MM.1S (cell line): ENCODE data around the gene ZXDC.

Experiments used
- CTCF ChIP-seq: fragments of 300-600 bp; sonication (generic); IDR thresholded peaks from 2 replicates; pipeline ENCODE4 v1.5.1; 2016; ENCODE audit warnings: antibody characterized with exemption, low read length, mixed read lengths
- EZH2 ChIP-seq: fragments of 300-600 bp; sonication (generic); optimal IDR thresholded peaks from 2 replicates; pipeline ENCODE3; 2017; ENCODE audit warnings: low read depth, mild to moderate bottlenecking, antibody characterized with exemption, low read length, mixed read lengths

GRCh38 chr3:126508564-126508964 lies 32.9 kb upstream of the ZXDC start:
- TF ChIP-seq CTCF (no peak), EZH2 (no peak)
